WI38 (cell line): ENCODE measurements around the gene H2BK1.

Source experiments
- H3K4me3 ChIP-seq: 2 replicates; pipeline ENCODE4 v1.5.1; 2011; ENCODE audit warnings: low read depth, mild to moderate bottlenecking, control low read depth, low read length
- TF ChIP-seq, protein P1 (sequence below): IDR thresholded peaks from 2 replicates; pipeline ENCODE4 v1.5.1; 2012; ENCODE audit warnings: low read depth, mild to moderate bottlenecking, control low read depth, low read length

The H2BK1 gene

DNA sequence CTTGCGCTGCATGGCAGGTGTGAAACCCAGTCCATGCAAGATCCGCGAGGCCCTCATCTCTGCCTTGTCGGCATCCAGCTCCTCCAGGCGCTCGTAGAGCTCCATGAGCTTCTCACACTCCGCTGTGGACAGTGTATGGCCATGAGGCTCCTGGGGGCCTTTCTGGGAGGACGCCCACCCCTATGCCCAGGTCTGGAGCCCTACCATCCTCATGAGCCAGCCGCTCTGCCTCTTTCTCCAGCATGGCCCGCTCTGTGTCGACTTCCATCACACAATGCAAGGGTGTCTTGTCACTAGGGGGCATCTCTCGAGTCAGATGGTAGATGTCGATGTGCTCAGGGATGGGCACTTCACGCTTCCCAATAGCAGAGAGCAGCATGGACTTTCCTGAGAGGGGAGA is 13.4 kb upstream of the H2BK1 start:
- TF ChIP-seq, protein P1, sequence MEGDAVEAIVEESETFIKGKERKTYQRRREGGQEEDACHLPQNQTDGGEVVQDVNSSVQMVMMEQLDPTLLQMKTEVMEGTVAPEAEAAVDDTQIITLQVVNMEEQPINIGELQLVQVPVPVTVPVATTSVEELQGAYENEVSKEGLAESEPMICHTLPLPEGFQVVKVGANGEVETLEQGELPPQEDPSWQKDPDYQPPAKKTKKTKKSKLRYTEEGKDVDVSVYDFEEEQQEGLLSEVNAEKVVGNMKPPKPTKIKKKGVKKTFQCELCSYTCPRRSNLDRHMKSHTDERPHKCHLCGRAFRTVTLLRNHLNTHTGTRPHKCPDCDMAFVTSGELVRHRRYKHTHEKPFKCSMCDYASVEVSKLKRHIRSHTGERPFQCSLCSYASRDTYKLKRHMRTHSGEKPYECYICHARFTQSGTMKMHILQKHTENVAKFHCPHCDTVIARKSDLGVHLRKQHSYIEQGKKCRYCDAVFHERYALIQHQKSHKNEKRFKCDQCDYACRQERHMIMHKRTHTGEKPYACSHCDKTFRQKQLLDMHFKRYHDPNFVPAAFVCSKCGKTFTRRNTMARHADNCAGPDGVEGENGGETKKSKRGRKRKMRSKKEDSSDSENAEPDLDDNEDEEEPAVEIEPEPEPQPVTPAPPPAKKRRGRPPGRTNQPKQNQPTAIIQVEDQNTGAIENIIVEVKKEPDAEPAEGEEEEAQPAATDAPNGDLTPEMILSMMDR: no peak

DNA sequence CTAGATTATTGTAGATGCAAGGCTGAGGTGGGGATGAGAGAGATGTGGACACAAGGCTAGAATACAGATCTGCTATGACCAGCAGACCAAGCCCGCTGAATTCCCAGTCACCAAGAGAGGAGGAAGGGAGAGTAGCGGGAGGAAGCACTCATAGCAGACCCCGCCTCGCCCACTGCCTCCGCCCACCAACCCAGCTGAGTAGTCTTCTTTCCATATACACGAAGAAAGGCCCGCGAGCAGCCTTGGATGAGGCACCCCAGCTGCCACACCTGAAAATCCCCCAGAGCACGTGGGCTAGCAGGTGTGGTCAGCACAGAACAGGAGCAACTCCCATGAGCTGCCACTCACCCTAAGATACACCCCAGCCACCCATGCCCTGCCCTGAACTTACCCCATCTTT is 7.9 kb upstream of the H2BK1 start:
- TF ChIP-seq, protein P1: no peak

More for the DNA sequence above, 13.4 kb upstream of the H2BK1 start:
- no peak overlapping the region for H3K4me3 ChIP-seq

DNA sequence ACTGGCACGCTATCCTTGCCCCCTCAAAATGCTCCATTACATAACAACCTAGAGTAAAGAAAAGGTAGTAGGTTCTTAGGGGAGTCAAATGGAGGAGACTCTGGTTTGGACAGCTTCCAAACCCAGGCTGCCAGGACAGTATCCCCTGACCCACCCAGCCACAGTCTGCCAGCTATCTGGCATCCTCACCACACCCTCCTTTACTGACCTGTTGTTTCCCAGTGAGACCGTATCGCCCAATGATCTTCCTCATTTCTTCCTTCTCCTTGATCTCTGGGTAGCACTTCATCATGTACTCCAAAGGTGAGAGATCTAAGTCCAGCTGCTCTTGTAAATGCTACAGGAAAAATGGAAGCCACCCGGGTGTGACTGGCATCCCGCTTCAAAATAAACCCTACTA is 5.1 kb upstream of the H2BK1 start:
- H3K4me3 ChIP-seq: no peak overlapping the region
- TF ChIP-seq, protein P1: no peak

More for the DNA sequence above, 7.9 kb upstream of the H2BK1 start:
- no peak overlapping the region for H3K4me3 ChIP-seq

DNA sequence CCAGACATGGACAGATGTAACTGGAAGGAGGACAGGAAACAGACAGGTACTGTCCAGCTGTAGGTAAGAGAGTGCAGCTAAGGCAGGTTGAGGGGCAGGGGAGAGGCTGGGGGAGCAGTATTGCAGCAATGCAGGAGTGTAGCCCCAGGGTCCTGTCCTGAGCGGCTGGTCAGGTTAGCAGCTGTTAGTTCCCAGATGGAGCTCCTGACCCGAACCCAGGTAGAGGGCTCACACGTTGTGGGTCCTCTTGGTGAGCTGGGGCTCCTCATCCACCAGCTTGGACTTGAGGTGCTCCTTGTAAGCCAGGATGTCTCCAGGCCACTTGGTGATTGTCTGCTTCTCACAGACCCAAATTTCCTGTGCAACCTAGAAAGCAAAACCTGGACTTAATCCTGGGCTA is 3.5 kb upstream of the H2BK1 start:
- no peak overlapping the region for H3K4me3 ChIP-seq
- TF ChIP-seq, protein P1: no peak

DNA sequence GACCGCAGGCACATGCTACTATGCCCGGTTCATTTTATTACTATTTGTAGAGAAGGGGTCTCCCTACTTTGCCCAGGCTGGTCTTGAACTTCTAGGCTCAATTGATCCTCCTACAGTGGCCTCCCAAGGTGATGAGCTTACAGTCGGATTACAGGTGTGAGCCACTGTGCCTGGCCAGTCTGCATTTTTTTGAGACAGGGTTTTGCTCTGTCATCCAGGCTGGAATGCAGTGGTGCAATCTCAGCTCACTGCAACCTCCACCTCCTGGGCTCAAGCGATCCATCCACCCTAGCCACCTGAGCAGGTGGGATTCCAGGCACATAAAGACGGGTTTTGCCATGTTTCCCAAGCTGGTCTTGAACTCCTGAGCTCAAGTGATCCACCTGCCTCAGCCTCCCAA is 2.3 kb upstream of the H2BK1 start:
- TF ChIP-seq, protein P1: no peak
- no peak overlapping the region for H3K4me3 ChIP-seq

DNA sequence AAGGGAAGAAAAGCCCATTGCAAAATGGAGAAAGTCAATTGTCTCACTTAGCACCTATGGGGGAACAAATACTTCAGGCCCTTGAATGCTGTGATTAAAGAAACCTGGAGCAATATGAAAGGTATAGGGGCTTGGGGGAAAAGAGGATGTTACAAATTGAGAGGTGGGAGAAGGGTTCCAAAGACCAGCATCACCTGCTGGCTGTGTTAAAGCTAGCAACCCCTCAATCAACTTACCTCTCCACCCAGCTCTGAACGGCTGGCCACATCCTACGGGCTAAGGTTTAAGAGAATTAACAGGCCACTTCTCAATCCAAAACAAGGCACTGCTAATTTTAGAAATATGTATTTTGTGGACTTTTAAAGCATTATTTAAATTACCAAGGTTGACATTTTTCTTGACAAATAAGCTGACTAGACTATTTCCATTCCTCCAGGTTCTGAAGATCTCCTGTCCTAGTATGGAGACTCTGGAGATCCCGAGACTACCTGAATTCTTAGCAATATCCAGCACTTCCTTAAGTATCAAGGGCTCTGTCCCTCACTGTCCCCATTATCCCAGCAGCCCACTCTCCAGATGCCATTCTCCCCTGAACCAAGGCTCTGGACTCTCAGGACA is 976 bp upstream of the H2BK1 start:
- TF ChIP-seq, protein P1: no peak
- no peak overlapping the region for H3K4me3 ChIP-seq

DNA sequence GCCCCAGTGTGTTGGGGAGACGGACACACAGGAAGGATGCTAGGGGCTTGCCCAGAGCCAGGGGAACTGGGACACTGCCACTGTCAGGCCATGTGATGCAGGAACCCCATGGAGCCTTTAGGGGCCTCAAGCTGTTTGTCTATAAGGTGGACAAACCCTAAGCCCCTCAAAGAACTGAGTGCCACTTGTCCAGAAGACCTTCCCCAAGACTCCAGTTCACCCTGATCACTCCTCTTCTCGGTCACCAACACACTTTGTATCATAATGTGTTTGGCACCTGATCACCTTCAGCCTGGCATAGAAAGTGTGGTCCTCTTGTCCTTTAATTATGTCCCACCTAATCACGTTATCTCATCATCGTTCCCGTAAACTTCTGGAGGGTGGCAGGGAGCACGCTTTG is 700 bp downstream of the H2BK1 start:
- no peak overlapping the region for H3K4me3 ChIP-seq
- TF ChIP-seq, protein P1: no peak
